HG03108 (cell line): Measurements from ENCODE around the gene GPR162.

ENCODE experiments used
- ATAC-seq: cut with Tn5 transposase; IDR thresholded peaks from one replicate; pipeline ENCODE4 v1.9.1; 2021; ENCODE audit warnings: moderate library complexity; ENCODE audit not compliant: unreplicated experiment

Gene GPR162

DNA sequence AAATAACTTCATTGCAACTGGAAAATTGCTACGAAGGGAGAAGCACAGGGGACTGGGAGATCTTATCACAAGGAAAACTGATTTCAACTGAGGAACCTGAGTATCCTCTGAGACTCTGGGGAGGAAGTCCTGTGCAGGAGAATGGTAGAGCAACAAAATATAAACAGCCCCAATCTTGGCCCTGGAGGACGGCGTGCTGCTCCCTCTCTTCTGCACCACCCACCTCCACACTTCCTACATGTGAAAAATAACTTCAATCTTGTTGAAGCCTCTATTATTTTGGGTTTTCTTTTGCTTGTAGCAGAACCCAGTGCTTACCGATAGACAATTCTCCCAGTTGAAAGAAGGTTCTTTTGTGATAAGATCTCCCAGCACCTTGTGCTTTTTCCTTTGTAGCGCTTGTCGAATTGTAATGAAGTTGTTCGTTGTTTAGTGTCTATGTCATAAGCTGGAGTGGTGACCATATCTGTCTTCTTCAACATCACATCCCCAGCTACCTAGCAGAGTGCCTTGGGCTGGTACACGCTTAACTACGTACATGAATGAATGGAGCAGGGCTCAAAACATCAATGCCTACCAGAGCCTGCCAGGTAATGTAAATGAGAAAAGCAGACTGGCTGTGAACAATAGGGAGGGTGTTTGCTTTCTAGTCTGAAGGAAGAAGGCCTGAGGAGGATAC, 35.1 kb upstream of the GPR162 start:
- no peak for ATAC-seq

- no peak for ATAC-seq
Observed at GRCh38 chr12:6787309-6787708, 34.3 kb upstream of the GPR162 start.

DNA sequence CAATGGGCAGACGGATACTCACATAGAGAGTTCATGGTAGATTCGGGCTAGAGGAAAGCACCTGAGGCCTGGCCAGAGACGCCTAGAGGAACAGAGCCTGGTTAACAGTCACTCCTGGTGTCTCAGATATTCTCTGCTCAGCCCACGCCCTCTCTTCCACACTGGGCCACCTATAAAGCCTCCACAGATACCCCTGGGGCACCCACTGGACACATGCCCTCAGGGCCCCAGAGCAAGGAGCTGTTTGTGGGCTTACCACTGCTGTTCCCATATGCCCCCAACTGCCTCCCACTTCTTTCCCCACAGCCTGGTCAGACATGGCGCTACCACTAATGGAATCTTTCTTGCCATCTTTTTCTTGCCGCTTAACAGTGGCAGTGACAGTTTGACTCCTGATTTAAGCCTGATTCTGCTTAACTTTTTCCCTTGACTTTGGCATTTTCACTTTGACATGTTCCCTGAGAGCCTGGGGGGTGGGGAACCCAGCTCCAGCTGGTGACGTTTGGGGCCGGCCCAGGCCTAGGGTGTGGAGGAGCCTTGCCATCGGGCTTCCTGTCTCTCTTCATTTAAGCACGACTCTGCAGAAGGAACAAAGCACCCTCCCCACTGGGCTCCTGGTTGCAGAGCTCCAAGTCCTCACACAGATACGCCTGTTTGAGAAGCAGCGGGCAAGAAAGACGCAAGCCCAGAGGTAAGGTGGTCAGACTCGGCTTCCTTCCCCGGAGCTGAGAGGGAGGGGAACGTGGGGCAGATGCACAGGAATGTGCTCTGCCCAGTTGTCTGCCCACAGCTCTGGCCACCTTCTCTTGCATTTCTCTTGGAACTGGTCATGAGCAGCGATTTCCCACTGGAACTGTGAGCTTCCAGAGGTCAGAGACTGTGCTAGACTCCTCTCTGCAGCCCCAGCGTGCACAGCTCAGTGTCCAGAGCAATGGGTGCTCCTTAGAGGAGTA, 32.4 kb upstream of the GPR162 start, which contains the start of gene CD4:
TSS of gene CD4 (plus strand) at position 557 of the 953 bp plus-strand sequence. CDS start 10,611 bp downstream, outside the sequence.
- no peak for ATAC-seq

- ATAC-seq: no peak
Observed at GRCh38 chr12:6790496-6791150, 31.0 kb upstream of the GPR162 start.

GRCh38 chr12:6791931-6792520, 29.6 kb upstream of the GPR162 start:
- no peak for ATAC-seq

GRCh38 chr12:6792522-6793201, 29.0 kb upstream of the GPR162 start:
- no peak for ATAC-seq

DNA sequence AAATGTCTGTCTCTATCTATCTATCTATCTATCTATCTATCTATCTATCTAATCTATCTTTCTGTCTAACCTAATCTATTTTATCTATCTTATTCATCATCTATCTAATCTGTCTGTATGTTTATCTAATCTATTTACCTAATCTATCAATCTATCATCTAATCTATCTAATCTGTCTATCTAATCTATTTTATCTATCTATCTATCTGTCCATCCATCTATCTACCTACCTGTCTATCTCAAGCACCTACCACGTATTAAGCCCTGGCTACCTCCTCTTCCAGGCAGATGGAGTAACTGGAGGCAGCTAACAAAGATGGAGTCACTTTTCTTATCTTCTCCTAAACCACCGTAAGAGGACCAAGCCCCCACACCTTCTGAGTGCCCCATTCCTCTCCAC, 26.5 kb upstream of the GPR162 start:
- no peak for ATAC-seq

DNA sequence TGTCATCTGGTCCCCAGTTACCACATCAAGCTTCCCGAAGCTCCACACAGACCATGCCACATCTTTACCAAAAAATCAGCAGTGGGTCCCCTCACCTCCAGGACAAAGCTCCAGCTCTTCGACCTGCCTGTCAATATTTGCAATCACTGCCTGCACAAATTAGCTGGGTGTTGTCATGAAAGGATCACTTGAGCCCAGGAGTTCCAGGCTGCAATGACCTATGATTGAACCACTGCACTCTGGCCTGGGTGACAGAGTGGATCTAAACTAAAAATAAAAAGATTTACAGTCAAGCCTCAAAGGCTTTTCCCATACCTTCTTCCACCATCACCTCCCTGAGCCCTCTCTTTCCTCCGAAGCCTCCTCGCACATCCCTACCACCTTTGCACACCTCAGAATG, 25.0 kb upstream of the GPR162 start:
- no peak for ATAC-seq

- no peak for ATAC-seq
Observed at GRCh38 chr12:6799147-6799546, 22.5 kb upstream of the GPR162 start.

- no peak for ATAC-seq
Observed at GRCh38 chr12:6807170-6807569, 14.5 kb upstream of the GPR162 start.

- no peak for ATAC-seq
Observed at GRCh38 chr12:6809056-6809455, 12.6 kb upstream of the GPR162 start.

DNA sequence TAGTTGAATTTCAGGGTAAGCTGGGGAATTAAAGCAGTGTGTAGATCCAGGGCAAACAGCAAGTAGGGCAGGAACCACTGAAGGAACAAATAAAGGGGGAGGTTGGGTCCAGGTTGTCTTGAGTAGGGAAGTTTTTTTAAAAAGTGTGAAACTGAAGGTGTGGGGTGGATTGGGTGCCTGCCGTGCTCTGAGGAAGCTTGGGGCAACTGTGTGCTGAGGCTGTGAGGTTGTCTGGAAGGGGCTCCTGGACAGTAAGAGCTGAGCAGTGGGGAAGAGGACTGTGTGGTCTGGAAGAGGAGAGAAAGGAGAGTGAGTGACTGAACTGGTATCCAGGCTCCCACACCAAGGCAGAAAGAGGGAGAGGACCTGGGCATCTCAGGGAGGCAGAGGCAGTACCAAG, 10.9 kb upstream of the GPR162 start:
- no peak for ATAC-seq

GRCh38 chr12:6813363-6813762, 8.3 kb upstream of the GPR162 start:
- ATAC-seq: no peak

GRCh38 chr12:6816598-6816997, 5.0 kb upstream of the GPR162 start:
- ATAC-seq: no peak

DNA sequence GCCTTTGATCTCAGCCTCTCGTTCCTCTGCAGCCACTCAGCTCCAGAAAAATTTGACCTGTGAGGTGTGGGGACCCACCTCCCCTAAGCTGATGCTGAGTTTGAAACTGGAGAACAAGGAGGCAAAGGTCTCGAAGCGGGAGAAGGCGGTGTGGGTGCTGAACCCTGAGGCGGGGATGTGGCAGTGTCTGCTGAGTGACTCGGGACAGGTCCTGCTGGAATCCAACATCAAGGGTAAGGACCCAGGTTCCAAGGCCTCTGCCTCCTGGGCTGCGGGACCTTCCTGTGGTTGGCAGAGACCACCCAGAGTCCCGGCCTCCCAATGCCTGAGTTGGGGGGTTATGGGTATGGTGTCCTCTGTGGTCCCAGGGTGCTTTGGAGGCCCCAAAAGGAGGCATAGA, 4.5 kb upstream of the GPR162 start:
- ATAC-seq: no peak

DNA sequence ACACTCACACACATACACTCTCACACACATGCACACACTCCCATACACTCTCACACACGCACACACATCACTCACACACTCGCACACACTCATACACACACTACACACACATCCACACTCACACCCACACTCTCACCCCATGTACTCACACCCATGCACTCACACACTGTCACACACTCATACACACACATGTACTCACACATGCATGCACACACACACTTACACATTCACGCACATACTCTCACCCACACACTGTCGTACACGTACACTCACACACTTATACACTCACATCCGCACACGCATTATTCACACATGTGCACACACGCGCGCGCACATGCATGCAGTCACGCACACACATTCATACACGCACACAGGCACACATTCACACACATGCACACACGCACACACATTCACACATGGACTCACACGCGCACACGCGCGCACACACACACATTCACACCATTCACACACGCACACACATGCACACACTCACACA, 3.9 kb upstream of the GPR162 start:
- ATAC-seq: no peak

GRCh38 chr12:6818222-6818621, 3.4 kb upstream of the GPR162 start:
- no peak for ATAC-seq

GRCh38 chr12:6818645-6819044, 3.0 kb upstream of the GPR162 start:
- ATAC-seq: no peak

GRCh38 chr12:6819106-6820030, 2.3 kb upstream of the GPR162 start:
- ATAC-seq: no peak
